Endothelial cell (in vitro differentiated cells): Measurements from ENCODE around the gene PLAA. TPM values are rescaled to one million over a fixed set of nuclear protein-coding genes. Genes with fewer than 3 reads are reported as not detected.
"Not testable (repeated sequence)": the region's sequence is repeated elsewhere in the genome, so short reads cannot be mapped to it uniquely, and the experiment has no call there.

Experiments used
- DNase-seq: peaks from one replicate; pipeline ENCODE4 v3.0.0; 2021; ENCODE audit warnings: low spot score
- H3K27ac Mint-ChIP-seq: one replicate; pipeline ENCODE4 v1.8.0; 2021; ENCODE audit warnings: mixed read lengths, inconsistent platforms; ENCODE audit not compliant: unreplicated experiment
- H3K27me3 Mint-ChIP-seq: one replicate; pipeline ENCODE4 v1.8.0; 2021; ENCODE audit warnings: mild to moderate bottlenecking, moderate library complexity, mixed read lengths, inconsistent platforms; ENCODE audit not compliant: unreplicated experiment
- H3K36me3 Mint-ChIP-seq: one replicate; pipeline ENCODE4 v1.8.0; 2021; ENCODE audit warnings: mild to moderate bottlenecking, low read depth, mixed read lengths, inconsistent platforms; ENCODE audit not compliant: unreplicated experiment
- H3K4me1 Mint-ChIP-seq: one replicate; pipeline ENCODE4 v1.8.0; 2021; ENCODE audit warnings: mild to moderate bottlenecking, mixed read lengths, inconsistent platforms; ENCODE audit not compliant: unreplicated experiment
- H3K4me3 Mint-ChIP-seq: one replicate; pipeline ENCODE4 v1.8.0; 2021; ENCODE audit warnings: mild to moderate bottlenecking, mixed read lengths, inconsistent platforms; ENCODE audit not compliant: unreplicated experiment
- H3K9me3 Mint-ChIP-seq: one replicate; pipeline ENCODE4 v1.8.0; 2021; ENCODE audit warnings: mixed read lengths, inconsistent platforms; ENCODE audit not compliant: unreplicated experiment
- total RNA-seq: library from RNA; stranded (reverse); fragmentation: NEBNext Ultra II Directional; extraction: Animal tissue kit (Norgen Biotek cat#: 25700); gene quantifications from one replicate; pipeline ENCODE4 v1.2.1, GENCODE V29; 2021; ENCODE audit not compliant: unreplicated experiment
- TF ChIP-seq, protein P1 (sequence below): fragments of 200-600 bp; sonication (generic); IDR thresholded peaks from one replicate; pipeline ENCODE4 v1.5.0; 2021; ENCODE audit warnings: antibody characterized with exemption; ENCODE audit not compliant: unreplicated experiment

PLAA gene
- total RNA-seq, 1 donor from 2014 or later, result 46.2 TPM

DNA sequence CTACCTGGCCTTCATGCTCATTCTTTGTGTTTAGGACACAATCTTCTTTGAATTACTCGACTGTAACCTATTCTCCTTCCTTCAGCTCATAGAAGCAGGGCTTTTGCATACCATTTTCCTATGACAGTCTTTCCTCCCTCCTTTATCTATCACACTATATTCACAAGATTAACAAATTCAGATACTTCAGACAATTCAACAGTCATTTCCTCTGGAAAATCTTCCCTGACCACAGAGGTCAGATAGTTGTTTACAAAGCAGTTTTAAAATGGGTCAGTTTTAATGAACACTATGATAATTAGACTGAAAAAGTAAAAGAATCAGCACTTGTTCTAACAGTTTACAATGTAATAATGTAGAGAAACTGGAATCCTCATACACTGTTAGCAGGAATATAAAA lies 58.8 kb downstream of the PLAA start:
- Mint-ChIP-seq H3K4me3 (no peak overlapping the region), H3K9me3 (no peaks in the 10 kb centered on the region), H3K36me3 (peaks cover 9% of the 10 kb centered on the region), H3K27ac (no peak overlapping the region), H3K27me3 (peaks cover 5% of the 10 kb centered on the region), H3K4me1 (peaks cover 9% of the 10 kb centered on the region)
- TF ChIP-seq, protein P1, sequence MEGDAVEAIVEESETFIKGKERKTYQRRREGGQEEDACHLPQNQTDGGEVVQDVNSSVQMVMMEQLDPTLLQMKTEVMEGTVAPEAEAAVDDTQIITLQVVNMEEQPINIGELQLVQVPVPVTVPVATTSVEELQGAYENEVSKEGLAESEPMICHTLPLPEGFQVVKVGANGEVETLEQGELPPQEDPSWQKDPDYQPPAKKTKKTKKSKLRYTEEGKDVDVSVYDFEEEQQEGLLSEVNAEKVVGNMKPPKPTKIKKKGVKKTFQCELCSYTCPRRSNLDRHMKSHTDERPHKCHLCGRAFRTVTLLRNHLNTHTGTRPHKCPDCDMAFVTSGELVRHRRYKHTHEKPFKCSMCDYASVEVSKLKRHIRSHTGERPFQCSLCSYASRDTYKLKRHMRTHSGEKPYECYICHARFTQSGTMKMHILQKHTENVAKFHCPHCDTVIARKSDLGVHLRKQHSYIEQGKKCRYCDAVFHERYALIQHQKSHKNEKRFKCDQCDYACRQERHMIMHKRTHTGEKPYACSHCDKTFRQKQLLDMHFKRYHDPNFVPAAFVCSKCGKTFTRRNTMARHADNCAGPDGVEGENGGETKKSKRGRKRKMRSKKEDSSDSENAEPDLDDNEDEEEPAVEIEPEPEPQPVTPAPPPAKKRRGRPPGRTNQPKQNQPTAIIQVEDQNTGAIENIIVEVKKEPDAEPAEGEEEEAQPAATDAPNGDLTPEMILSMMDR, result no peak
- DNase-seq, result no peak

DNA sequence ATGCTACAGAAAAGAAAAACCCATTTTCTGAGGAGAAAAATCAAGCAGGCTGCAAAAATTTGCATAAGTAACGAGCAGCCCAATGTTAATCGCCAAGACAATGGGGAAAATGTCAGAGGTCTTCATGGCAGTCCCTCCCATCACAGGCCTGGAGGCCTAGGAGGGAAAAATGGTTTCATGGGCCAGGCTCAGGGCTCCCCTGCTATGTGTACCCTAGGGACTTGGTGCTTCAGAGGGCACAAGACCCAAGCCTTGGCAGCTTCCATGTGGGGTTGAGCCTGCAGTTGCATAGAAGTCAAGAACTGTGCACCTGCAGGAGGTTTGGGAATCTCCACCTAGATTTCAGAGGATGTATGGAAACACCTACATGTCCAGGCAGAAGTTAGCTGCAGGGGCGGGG lies 64.9 kb downstream of the PLAA start:
- no peaks in the 10 kb centered on the region for H3K9me3 Mint-ChIP-seq
- no peaks in the 10 kb centered on the region for H3K27me3 Mint-ChIP-seq
- TF ChIP-seq, protein P1, result no peak
- H3K36me3 Mint-ChIP-seq, result peaks cover 25% of the 10 kb centered on the region
- H3K4me3 Mint-ChIP-seq, result peak overlapping the region; percentile 32
- H3K4me1 Mint-ChIP-seq, result peaks cover 12% of the 10 kb centered on the region
- H3K27ac Mint-ChIP-seq, result no peak overlapping the region
- DNase-seq, result no peak

DNA sequence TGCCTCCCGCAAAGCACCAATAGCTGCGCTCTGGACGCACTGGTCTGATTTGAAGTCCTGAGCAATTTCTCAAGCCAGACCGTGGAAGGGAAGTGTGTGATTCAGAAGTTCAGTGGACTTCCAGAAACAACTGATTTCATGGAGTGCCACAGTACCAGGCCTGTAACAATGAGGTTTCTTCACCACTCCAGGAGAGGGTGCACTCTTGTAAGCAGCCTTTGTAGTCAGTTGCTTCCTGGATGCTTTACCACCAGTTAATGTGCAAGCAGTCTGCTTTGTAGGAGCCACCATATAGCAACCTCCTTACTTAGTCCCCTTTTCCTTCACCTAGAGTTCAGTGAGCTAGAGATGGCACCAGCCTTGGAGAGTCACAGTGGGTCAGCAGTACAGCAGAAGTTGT lies 66.8 kb downstream of the PLAA start:
- Mint-ChIP-seq H3K36me3 (peaks cover 25% of the 10 kb centered on the region), H3K27ac (no peak overlapping the region), H3K27me3 (no peaks in the 10 kb centered on the region), H3K4me3 (no peak overlapping the region), H3K9me3 (no peaks in the 10 kb centered on the region), H3K4me1 (peaks cover 12% of the 10 kb centered on the region)
- TF ChIP-seq, protein P1, result no peak
- DNase-seq, result no peak

DNA sequence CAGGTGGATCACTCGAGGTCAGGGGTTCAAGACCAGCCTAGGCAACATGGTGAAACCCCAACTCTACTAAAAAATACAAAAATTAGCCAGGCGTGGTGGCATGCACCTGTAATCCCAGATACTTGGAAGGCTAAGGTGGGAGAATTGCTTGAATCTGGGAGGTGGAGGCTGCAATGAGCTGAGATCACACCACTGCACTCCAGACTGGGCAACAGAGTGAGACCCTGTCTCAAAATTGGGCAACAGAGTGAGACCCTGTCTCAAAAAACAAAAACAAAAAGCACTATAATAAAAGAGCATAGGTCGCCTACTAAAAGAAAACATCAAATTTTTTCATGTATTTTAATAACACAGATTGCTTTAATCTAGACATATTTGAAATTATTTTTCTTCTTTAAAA lies 71.9 kb downstream of the PLAA start:
- H3K27me3 Mint-ChIP-seq, DNase-seq, H3K27ac Mint-ChIP-seq, H3K36me3 Mint-ChIP-seq, H3K9me3 Mint-ChIP-seq, H3K4me3 Mint-ChIP-seq: not testable (repeated sequence)
- peaks cover 12% of the 10 kb centered on the region for H3K4me1 Mint-ChIP-seq

DNA sequence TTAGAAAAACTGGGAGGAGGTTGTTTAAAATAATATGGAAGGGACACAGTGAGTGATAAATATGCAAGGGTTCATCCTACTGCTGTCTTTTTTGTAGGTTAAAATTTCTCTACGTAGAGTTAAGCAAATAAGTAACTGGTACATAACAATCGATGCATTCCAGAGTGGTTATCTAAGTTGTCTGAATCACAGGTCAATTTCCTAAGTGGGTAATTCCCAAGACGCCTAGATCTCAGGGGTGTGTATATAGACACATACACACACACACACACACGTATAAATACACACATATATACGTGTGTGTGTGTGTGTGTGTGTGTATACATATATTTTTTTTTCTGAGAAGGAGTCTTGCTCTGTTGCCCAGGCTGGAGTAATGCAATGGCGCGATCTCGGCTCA lies 76.8 kb downstream of the PLAA start:
- H3K4me3 Mint-ChIP-seq, result no peak overlapping the region
- no peaks in the 10 kb centered on the region for H3K9me3 Mint-ChIP-seq
- H3K4me1 Mint-ChIP-seq, result no peaks in the 10 kb centered on the region
- no peaks in the 10 kb centered on the region for H3K36me3 Mint-ChIP-seq
- no peaks in the 10 kb centered on the region for H3K27me3 Mint-ChIP-seq
- H3K27ac Mint-ChIP-seq, result no peak overlapping the region
- TF ChIP-seq, protein P1, result no peak
- DNase-seq, result no peak

- peaks cover 4% of the 10 kb centered on the region for H3K36me3 Mint-ChIP-seq
- H3K27me3 Mint-ChIP-seq, result no peaks in the 10 kb centered on the region
- H3K27ac Mint-ChIP-seq, result no peak overlapping the region
- no peaks in the 10 kb centered on the region for H3K9me3 Mint-ChIP-seq
- H3K4me1 Mint-ChIP-seq, result peaks cover 4% of the 10 kb centered on the region
- TF ChIP-seq, protein P1, result peak; percentile 34
- no peak overlapping the region for H3K4me3 Mint-ChIP-seq
- DNase-seq, result no peak
Observed at GRCh38 chr9:26863074-26863473, 84.0 kb downstream of the PLAA start.
